IMR-90 (cell line): ENCODE measurements around the gene ARL10. TPM values are rescaled to one million over a fixed set of nuclear protein-coding genes. Genes with fewer than 3 reads are reported as not detected.

Experiments used
- ATAC-seq: fragments of 200-7000 bp; cut with Tn5 transposase; 2 replicates; pipeline ENCODE4 v1.9.1; 2020; ENCODE audit warnings: low read depth, mild to moderate bottlenecking, moderate library complexity
- BruUV-seq: library from RNA; stranded (reverse); fragments of 400-500 nt; replicated peaks from 2 replicates; lab custom pipeline; 2021; lab: Mats Ljungman, UMichigan
- CTCF ChIA-PET: fragments of 300-600 bp; formaldehyde crosslinking; extraction: SDS; loops from one replicate; lab custom pipeline; 2021; ENCODE audit warnings: antibody characterized with exemption; lab: Yijun Ruan, JAX
- POLR2A ChIA-PET: fragments of 300-600 bp; sonication (Branson Sonifier 250); formaldehyde crosslinking; loops from one replicate; lab custom pipeline; 2022; ENCODE audit warnings: antibody characterized with exemption; ENCODE audit not compliant: unreplicated experiment; lab: Charles Lee
- DNase-seq: peaks from one replicate; pipeline ENCODE4 v3.0.0; 2013
- H2AFZ ChIP-seq: replicated peaks from 2 replicates; pipeline ENCODE3; 2013; ENCODE audit warnings: low read length, mild to moderate bottlenecking; ENCODE audit not compliant: poor library complexity
- H2AK5ac ChIP-seq: 2 replicates; pipeline ENCODE4 v1.6.1; 2013; ENCODE audit warnings: low read depth, low read length, inconsistent platforms
- H2AK9ac ChIP-seq: replicated peaks from 2 replicates; pipeline ENCODE3; 2013; ENCODE audit warnings: mild to moderate bottlenecking, low read depth, low read length, moderate library complexity; ENCODE audit not compliant: poor library complexity
- H2BK120ac ChIP-seq: 2 replicates; pipeline ENCODE4 v1.6.1; 2013; ENCODE audit warnings: low read depth, low read length, inconsistent platforms
- H2BK15ac ChIP-seq: 3 replicates; pipeline ENCODE4 v1.6.1; 2013; ENCODE audit warnings: low read depth, low read length, inconsistent platforms
- H2BK20ac ChIP-seq: 2 replicates; pipeline ENCODE4 v1.6.1; 2013; ENCODE audit warnings: low read depth, mild to moderate bottlenecking, inconsistent platforms, low read length, moderate library complexity
- H2BK5ac ChIP-seq: 2 replicates; pipeline ENCODE4 v1.6.1; 2013; ENCODE audit warnings: mild to moderate bottlenecking, low read depth, low read length, inconsistent platforms; ENCODE audit not compliant: poor library complexity, severe bottlenecking
- H3K14ac ChIP-seq: replicated peaks from 2 replicates; pipeline ENCODE4 v1.6.1; 2013; ENCODE audit warnings: low read depth, low read length, inconsistent platforms
- H3K18ac ChIP-seq: 2 replicates; pipeline ENCODE4 v1.6.1; 2013; ENCODE audit warnings: low read depth, low read length, control low read depth
- H3K23ac ChIP-seq: 2 replicates; pipeline ENCODE4 v1.6.1; 2013; ENCODE audit warnings: low read depth, low read length, inconsistent platforms
- H3K27ac ChIP-seq: 2 replicates; pipeline ENCODE4 v1.5.1; 2013; ENCODE audit warnings: mild to moderate bottlenecking, control low read depth, low read length; ENCODE audit not compliant: insufficient read depth
- H3K27me3 ChIP-seq: 2 replicates; pipeline ENCODE4 v1.6.1; 2013; ENCODE audit warnings: low read length; ENCODE audit not compliant: control insufficient read depth, insufficient read depth
- H3K36me3 ChIP-seq: 2 replicates; pipeline ENCODE4 v1.6.1; 2013; ENCODE audit warnings: low read length, mixed read lengths; ENCODE audit not compliant: control insufficient read depth, insufficient read depth
- H3K4ac ChIP-seq: 2 replicates; pipeline ENCODE4 v1.6.1; 2013; ENCODE audit warnings: low read depth, low read length, inconsistent platforms
- H3K4me1 ChIP-seq: 2 replicates; pipeline ENCODE4 v1.6.1; 2013; ENCODE audit warnings: low read length, mixed read lengths; ENCODE audit not compliant: control insufficient read depth, insufficient read depth
- H3K4me2 ChIP-seq: 2 replicates; pipeline ENCODE4 v1.6.1; 2013; ENCODE audit warnings: low read depth, mild to moderate bottlenecking, control low read depth, low read length, moderate library complexity
- H3K4me3 ChIP-seq: 2 replicates; pipeline ENCODE4 v1.5.1; 2013; ENCODE audit warnings: low read depth, mild to moderate bottlenecking, control low read depth, low read length, moderate library complexity; ENCODE audit not compliant: insufficient read depth
- H3K56ac ChIP-seq: 2 replicates; pipeline ENCODE4 v1.6.1; 2013; ENCODE audit warnings: low read length, inconsistent platforms; ENCODE audit not compliant: insufficient read depth; ENCODE audit errors: extremely low read depth
- H3K79me1 ChIP-seq, 2 experiments: 2 replicates each; pipeline ENCODE4 v1.6.1; 2013; ENCODE audit warnings: low read length in 2 of 2, inconsistent platforms in 1 of 2, low read depth in 1 of 2
- H3K9ac ChIP-seq: 2 replicates; pipeline ENCODE4 v1.6.1; 2013; ENCODE audit warnings: low read depth, low read length, control low read depth
- H3K9me1 ChIP-seq: 2 replicates; pipeline ENCODE4 v1.6.1; 2013; ENCODE audit warnings: low read length, inconsistent platforms; ENCODE audit not compliant: insufficient read depth
- H3K9me3 ChIP-seq: 2 replicates; pipeline ENCODE4 v1.6.1; 2013; ENCODE audit warnings: low read length; ENCODE audit not compliant: control insufficient read depth, insufficient read depth
- H4K20me1 ChIP-seq: 2 replicates; pipeline ENCODE4 v1.6.1; 2013; ENCODE audit warnings: low read length, inconsistent platforms; ENCODE audit not compliant: insufficient read depth
- H4K5ac ChIP-seq: 2 replicates; pipeline ENCODE4 v1.6.1; 2013; ENCODE audit warnings: mild to moderate bottlenecking, low read depth, low read length, control low read depth
- H4K8ac ChIP-seq, 2 experiments: 2 replicates each; pipeline ENCODE4 v1.6.1; 2013; ENCODE audit warnings: low read depth in 2 of 2, low read length in 2 of 2, control low read depth in 1 of 2, inconsistent platforms in 1 of 2
- H4K91ac ChIP-seq: 2 replicates; pipeline ENCODE4 v1.6.1; 2013; ENCODE audit warnings: low read depth, low read length, inconsistent platforms; ENCODE audit not compliant: insufficient read depth
- BHLHE40 ChIP-seq: fragments of 150-350 bp; IDR thresholded peaks from 2 replicates; pipeline ENCODE4 v1.6.1; 2016; ENCODE audit warnings: mild to moderate bottlenecking, low read depth, low read length
- CEBPB ChIP-seq: IDR thresholded peaks from 2 replicates; pipeline ENCODE4 v1.6.1; 2012; ENCODE audit warnings: low read depth, low read length, improper control_type of control experiment
- CHD1 ChIP-seq: IDR thresholded peaks from 2 replicates; pipeline ENCODE4 v1.6.1; 2012; ENCODE audit warnings: low read depth, low read length, improper control_type of control experiment
- FOS ChIP-seq: fragments of 150-350 bp; IDR thresholded peaks from 2 replicates; pipeline ENCODE4 v1.6.1; 2016; ENCODE audit warnings: low read depth, low read length
- MAFK ChIP-seq: IDR thresholded peaks from 2 replicates; pipeline ENCODE4 v1.6.1; 2012; ENCODE audit warnings: low read depth, low read length, improper control_type of control experiment
- MAZ ChIP-seq: IDR thresholded peaks from 2 replicates; pipeline ENCODE4 v1.6.1; 2012; ENCODE audit warnings: low read depth, mild to moderate bottlenecking, low read length, improper control_type of control experiment, moderate library complexity, borderline replicate concordance
- MXI1 ChIP-seq: IDR thresholded peaks from 2 replicates; pipeline ENCODE4 v1.6.1; 2012; ENCODE audit warnings: low read depth, mild to moderate bottlenecking, low read length, moderate library complexity, borderline replicate concordance
- NFE2L2 ChIP-seq: fragments of 150-350 bp; IDR thresholded peaks from 2 replicates; pipeline ENCODE4 v1.6.1; 2016; ENCODE audit warnings: low read depth, mild to moderate bottlenecking, low read length
- POLR2A ChIP-seq: IDR thresholded peaks from 2 replicates; pipeline ENCODE4 v1.6.1; 2012; ENCODE audit warnings: mild to moderate bottlenecking, low read depth, low read length
- RAD21 ChIP-seq: IDR thresholded peaks from 2 replicates; pipeline ENCODE4 v1.6.1; 2012; ENCODE audit warnings: low read length, improper control_type of control experiment
- RCOR1 ChIP-seq: IDR thresholded peaks from 2 replicates; pipeline ENCODE4 v1.6.1; 2012; ENCODE audit warnings: mild to moderate bottlenecking, low read length, improper control_type of control experiment; ENCODE audit not compliant: insufficient replicate concordance
- RFX5 ChIP-seq: IDR thresholded peaks from 2 replicates; pipeline ENCODE4 v1.8.0; 2012; ENCODE audit warnings: low read depth, mild to moderate bottlenecking, low read length, moderate library complexity
- SMC3 ChIP-seq: fragments of 150-350 bp; IDR thresholded peaks from 2 replicates; pipeline ENCODE4 v1.6.1; 2016; ENCODE audit warnings: low read depth, mild to moderate bottlenecking, antibody characterized with exemption, low read length, moderate library complexity
- USF2 ChIP-seq: fragments of 150-350 bp; IDR thresholded peaks from 2 replicates; pipeline ENCODE4 v1.6.1; 2017; ENCODE audit warnings: mild to moderate bottlenecking, antibody characterized with exemption, low read length, low read depth
- dilution Hi-C: fragments of 300-500 bp; cut with HindIII; formaldehyde crosslinking; loops from one replicate; pipeline ENCODE4 v1.14.3; 2018; ENCODE audit warnings: low sequenced_read_pairs; ENCODE audit not compliant: unreplicated experiment
- in situ Hi-C: fragments of 300-500 bp; cut with MboI; formaldehyde crosslinking; loops from 3 replicates; pipeline ENCODE4 v1.14.3; 2019; ENCODE audit warnings: low sequenced_read_pairs, inconsistent platforms, mixed read lengths
- intact Hi-C: fragments of 100-400 bp; cut with micrococcal nuclease; formaldehyde crosslinking; loops from 2 replicates; pipeline ENCODE4 v1.10.0; 2022
- polyA plus RNA-seq, 3 experiments: library from polyadenylated mRNA; depleted of rRNA; stranded (reverse); fragments of >200 nt; gene quantifications; 2 replicates each; pipeline ENCODE4 v1.2.3, GENCODE V29; 2012; ENCODE audit warnings: low replicate concordance in 1 of 3
- total RNA-seq: library from RNA; depleted of rRNA; stranded (reverse); fragments of >200 nt; gene quantifications from 2 replicates; pipeline ENCODE4 v1.2.3, GENCODE V29; 2012
- TF ChIP-seq, protein P1 (sequence below): conservative IDR thresholded peaks from 2 replicates; pipeline ENCODE4 v1.5.1; 2012; ENCODE audit warnings: mild to moderate bottlenecking, low read depth, low read length, improper control_type of control experiment
- TF ChIP-seq, protein P2 (sequence below): fragments of 150-350 bp; IDR thresholded peaks from 2 replicates; pipeline ENCODE4 v1.6.1; 2016; ENCODE audit warnings: low read depth, mild to moderate bottlenecking, low read length, moderate library complexity, borderline replicate concordance

Gene ARL10
- total and polyA plus RNA-seq, 2 of the 4 experiments (the other 2 are of a cell fraction), result 3.6 to 6.0 TPM

DNA sequence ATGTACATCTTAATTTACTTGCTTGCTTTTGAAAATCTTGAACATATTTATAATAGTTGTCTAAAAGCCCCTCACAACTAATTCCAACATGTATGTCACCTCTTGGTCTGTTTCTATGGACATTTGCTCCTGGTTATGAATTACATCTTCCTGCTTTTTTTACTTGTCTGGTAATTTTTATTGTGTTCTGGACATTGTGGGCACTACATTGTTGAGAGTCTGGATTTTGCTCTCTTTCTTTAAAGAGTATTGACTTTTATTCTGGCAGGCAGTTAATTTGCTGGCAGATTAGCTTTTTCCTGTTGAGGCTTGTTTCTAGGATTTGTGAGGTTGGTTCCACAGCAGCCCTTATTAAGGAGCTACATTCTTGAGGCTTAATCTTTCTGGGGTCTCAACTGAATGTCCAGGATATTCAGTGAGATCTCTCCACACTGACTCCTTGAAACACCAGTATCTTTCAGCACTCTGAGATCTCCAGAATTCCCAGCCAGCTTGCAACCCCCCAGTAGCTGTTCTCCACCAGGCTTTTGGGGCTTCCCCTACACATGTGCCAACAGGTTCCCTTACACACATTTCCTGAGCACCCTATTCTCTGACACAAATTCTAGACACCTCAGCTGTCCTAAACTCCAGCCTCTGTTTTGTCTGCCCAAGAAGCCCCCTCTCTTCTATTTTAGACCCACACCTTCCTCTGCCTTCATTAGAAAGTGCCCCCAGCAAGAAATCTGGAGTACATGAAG lies 31.1 kb upstream of the ARL10 start:
- H3K18ac ChIP-seq, result no peak overlapping the region
- H3K4me1 ChIP-seq, result no peaks in the 10 kb centered on the region
- H2AFZ ChIP-seq, result no peak overlapping the region
- H4K20me1 ChIP-seq, result no peaks in the 10 kb centered on the region
- no peaks in the 10 kb centered on the region for H3K79me1 ChIP-seq
- ChIA-PET CTCF (no interaction called here), POLR2A (no interaction called here)
- in situ Hi-C loops (loop anchor here (25.0 kb wide), 1 partner anchor 597 kb away; no protein-coding TSS in a partner anchor), dilution Hi-C loops (no loop called here), intact Hi-C loops (no loop called here)
- no peak overlapping the region for H3K23ac ChIP-seq
- no peaks in the 10 kb centered on the region for H3K9me1 ChIP-seq
- no peak overlapping the region for H3K4ac ChIP-seq
- H3K9me3 ChIP-seq, result no peaks in the 10 kb centered on the region
- no peak overlapping the region for H2BK120ac ChIP-seq
- H3K27me3 ChIP-seq, result no peaks in the 10 kb centered on the region
- no TSS peak for BruUV-seq
- H4K5ac ChIP-seq, result no peak overlapping the region
- H2BK20ac ChIP-seq, result no peak overlapping the region
- DNase-seq (no peak), ATAC-seq (no peak)
- H3K27ac ChIP-seq, result no peak overlapping the region
- no peak overlapping the region for H3K14ac ChIP-seq
- no peak overlapping the region for H3K4me3 ChIP-seq
- H3K4me2 ChIP-seq, result no peak overlapping the region
- TF ChIP-seq NFE2L2 (no peak), POLR2A (no peak), MAFK (no peak), SMC3 (no peak), MAZ (no peak), RAD21 (no peak), CHD1 (no peak), CEBPB (no peak), BHLHE40 (no peak), RCOR1 (no peak), FOS (no peak), RFX5 (no peak), USF2 (no peak), MXI1 (no peak)
- TF ChIP-seq, protein P1, sequence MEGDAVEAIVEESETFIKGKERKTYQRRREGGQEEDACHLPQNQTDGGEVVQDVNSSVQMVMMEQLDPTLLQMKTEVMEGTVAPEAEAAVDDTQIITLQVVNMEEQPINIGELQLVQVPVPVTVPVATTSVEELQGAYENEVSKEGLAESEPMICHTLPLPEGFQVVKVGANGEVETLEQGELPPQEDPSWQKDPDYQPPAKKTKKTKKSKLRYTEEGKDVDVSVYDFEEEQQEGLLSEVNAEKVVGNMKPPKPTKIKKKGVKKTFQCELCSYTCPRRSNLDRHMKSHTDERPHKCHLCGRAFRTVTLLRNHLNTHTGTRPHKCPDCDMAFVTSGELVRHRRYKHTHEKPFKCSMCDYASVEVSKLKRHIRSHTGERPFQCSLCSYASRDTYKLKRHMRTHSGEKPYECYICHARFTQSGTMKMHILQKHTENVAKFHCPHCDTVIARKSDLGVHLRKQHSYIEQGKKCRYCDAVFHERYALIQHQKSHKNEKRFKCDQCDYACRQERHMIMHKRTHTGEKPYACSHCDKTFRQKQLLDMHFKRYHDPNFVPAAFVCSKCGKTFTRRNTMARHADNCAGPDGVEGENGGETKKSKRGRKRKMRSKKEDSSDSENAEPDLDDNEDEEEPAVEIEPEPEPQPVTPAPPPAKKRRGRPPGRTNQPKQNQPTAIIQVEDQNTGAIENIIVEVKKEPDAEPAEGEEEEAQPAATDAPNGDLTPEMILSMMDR, result no peak
- TF ChIP-seq, protein P2, sequence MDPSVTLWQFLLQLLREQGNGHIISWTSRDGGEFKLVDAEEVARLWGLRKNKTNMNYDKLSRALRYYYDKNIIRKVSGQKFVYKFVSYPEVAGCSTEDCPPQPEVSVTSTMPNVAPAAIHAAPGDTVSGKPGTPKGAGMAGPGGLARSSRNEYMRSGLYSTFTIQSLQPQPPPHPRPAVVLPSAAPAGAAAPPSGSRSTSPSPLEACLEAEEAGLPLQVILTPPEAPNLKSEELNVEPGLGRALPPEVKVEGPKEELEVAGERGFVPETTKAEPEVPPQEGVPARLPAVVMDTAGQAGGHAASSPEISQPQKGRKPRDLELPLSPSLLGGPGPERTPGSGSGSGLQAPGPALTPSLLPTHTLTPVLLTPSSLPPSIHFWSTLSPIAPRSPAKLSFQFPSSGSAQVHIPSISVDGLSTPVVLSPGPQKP, result no peak
- H3K9ac ChIP-seq, result no peak overlapping the region
- H3K36me3 ChIP-seq, result peaks cover 12% of the 10 kb centered on the region
- no peak overlapping the region for H4K8ac ChIP-seq
- H4K91ac ChIP-seq, result no peak overlapping the region
- no peak overlapping the region for H2BK5ac ChIP-seq
- no peak overlapping the region for H2AK9ac ChIP-seq
- H2AK5ac ChIP-seq, result no peak overlapping the region
- H2BK15ac ChIP-seq, result no peak overlapping the region
- no peak overlapping the region for H3K56ac ChIP-seq
